ENCODE measurements around the gene KARS1. TPM values are rescaled to one million over a fixed set of nuclear protein-coding genes. Genes with fewer than 3 reads are reported as not detected.

Gene KARS1
- total RNA-seq, 1 experiment from 2014 or later: 181 TPM

DNA sequence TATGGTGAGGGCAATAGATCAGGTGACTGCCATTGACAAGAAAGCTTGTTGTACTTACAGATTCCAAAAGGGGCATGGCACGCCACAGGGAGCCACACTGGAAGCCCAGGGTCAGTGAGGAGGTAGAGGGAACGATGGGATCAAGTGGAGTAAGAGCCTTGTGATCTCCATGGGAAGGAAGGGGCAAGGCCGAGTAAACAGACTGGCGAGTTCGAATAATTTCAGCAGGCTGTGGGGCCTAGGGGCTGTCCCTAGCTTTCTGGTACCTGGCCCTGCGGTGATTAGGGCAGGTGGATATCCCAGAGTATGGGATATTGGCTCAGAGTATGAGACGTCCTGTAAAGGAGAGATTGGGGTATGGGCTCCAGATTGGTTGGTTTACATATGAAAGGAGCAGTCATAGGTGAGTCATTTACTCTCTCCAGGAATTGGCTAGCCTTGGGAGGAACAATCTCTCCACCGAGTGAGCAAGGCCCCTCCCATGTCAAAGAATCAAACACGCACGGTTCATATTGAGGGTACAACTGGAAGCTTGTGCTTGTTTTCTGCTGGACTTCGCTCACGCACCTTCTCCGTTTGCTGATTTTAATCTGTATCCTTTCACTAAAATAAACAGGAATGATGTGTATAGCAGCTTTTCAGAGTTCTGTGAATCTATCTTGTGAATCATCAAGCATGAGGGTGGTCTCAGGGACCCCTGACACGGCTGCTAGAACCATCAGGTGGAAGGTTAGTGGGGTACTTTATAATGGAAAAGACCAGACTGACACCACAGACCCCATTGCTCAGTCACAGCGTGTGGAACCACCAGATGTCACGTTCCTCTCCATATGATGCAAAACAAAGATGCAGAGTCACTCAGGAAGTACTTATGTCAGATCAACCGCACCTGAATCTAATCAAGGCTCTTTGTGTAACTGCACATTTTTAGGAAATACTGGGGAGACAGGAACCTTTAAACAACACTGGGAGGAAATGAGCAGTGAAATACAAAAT, 53.3 kb downstream of the KARS1 start:
- no peaks in the 10 kb centered on the region for H4K20me1 ChIP-seq (ENCODE audit: control insufficient read depth, insufficient read depth, insufficient read length)
- no peaks in the 10 kb centered on the region for H3K27me3 ChIP-seq (ENCODE audit: insufficient read depth, low read length)
- Mint-ChIP-seq H3K4me1 (peaks cover 35 to 39% of the 10 kb centered on the region in 2 experiments), H3K27ac (peak overlapping the region; percentile 24 to 93 (median 56)), H3K27me3 (ENCODE audit: low read depth) (no peaks in the 10 kb centered on the region), H3K36me3 (ENCODE audit: insufficient read depth in 1 of 3, low read depth in 3 of 3) (peaks cover 17 to 22% (median 19%) of the 10 kb centered on the region in 3 experiments), H3K4me3 (peak overlapping the region; percentile 13 to 27), H3K9me3 (peaks cover 2 to 9% of the 10 kb centered on the region in 2 experiments; a peak in 4 of 5 replicates)
- no peak overlapping the region for H2AK5ac ChIP-seq (ENCODE audit: insufficient read length, low read length)
- H3K4me2 ChIP-seq (ENCODE audit: insufficient read depth, insufficient read length, low read length): peak overlapping the region; percentile 66
- H3T11ph ChIP-seq (ENCODE audit: low read length): peak overlapping the region; percentile 39
- H2BK12ac ChIP-seq (ENCODE audit: insufficient read length, low read depth, low read length): no peak overlapping the region
- H2BK5ac ChIP-seq (ENCODE audit: insufficient read length, low read length): no peak overlapping the region
- H3K27ac ChIP-seq (ENCODE audit: insufficient read length, low read depth, low read length): peak overlapping the region; percentile 76
- no peak overlapping the region for H4K91ac ChIP-seq (ENCODE audit: insufficient read length, low read depth, low read length)
- H3K9ac ChIP-seq (ENCODE audit: extremely low read depth, insufficient read length, low read length): peak overlapping the region; percentile 28
- WGBS (ENCODE audit: extremely low coverage, insufficient read length, low lambda C conversion rate): no CpG with 5 or more reads among the region's 17 CpGs
- no peak overlapping the region for H2AFZ ChIP-seq (ENCODE audit: low read length)
- peak; percentile 79 for DNase-seq
- no peak overlapping the region for H3K18ac ChIP-seq (ENCODE audit: insufficient read length, low read depth, low read length)
- TF ChIP-seq, protein P1, sequence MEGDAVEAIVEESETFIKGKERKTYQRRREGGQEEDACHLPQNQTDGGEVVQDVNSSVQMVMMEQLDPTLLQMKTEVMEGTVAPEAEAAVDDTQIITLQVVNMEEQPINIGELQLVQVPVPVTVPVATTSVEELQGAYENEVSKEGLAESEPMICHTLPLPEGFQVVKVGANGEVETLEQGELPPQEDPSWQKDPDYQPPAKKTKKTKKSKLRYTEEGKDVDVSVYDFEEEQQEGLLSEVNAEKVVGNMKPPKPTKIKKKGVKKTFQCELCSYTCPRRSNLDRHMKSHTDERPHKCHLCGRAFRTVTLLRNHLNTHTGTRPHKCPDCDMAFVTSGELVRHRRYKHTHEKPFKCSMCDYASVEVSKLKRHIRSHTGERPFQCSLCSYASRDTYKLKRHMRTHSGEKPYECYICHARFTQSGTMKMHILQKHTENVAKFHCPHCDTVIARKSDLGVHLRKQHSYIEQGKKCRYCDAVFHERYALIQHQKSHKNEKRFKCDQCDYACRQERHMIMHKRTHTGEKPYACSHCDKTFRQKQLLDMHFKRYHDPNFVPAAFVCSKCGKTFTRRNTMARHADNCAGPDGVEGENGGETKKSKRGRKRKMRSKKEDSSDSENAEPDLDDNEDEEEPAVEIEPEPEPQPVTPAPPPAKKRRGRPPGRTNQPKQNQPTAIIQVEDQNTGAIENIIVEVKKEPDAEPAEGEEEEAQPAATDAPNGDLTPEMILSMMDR (conservative IDR thresholded peaks at IDR 0.05): no peak
- no peak overlapping the region for H3K14ac ChIP-seq (ENCODE audit: insufficient read depth, low read length)
- peaks cover 5% of the 10 kb centered on the region; the same call in 1 of the 2 replicates for H3K4me1 ChIP-seq (ENCODE audit: insufficient read depth, low read length)
- no peak overlapping the region for H2BK120ac ChIP-seq (ENCODE audit: low read depth, low read length, poor library complexity, severe bottlenecking)
- no peak overlapping the region for H4K5ac ChIP-seq (ENCODE audit: insufficient read length, low read depth, low read length)
- no peak overlapping the region for H3K23ac ChIP-seq (ENCODE audit: insufficient read length, low read depth, low read length)
- H2BK20ac ChIP-seq (ENCODE audit: low read depth, low read length, poor library complexity, severe bottlenecking): peak overlapping the region; percentile 86
- H3K56ac ChIP-seq (ENCODE audit: insufficient read length, low read depth, low read length): no peak overlapping the region
- H4K8ac ChIP-seq (replicated peaks; ENCODE audit: insufficient read length, low read depth, low read length): no peak overlapping the region
- no peaks in the 10 kb centered on the region for H3K23me2 ChIP-seq (ENCODE audit: insufficient read length, low read depth, low read length, poor library complexity, severe bottlenecking)
- no peak overlapping the region; the same call in 1 of the 2 replicates for H3K4ac ChIP-seq (ENCODE audit: low read depth, low read length)
- no peak overlapping the region for H2BK15ac ChIP-seq (ENCODE audit: low read depth, low read length)
- H3K79me1 ChIP-seq (ENCODE audit: insufficient read depth, low read depth, low read length, poor library complexity, severe bottlenecking): no peaks in the 10 kb centered on the region
- no peaks in the 10 kb centered on the region for H3K9me3 ChIP-seq (ENCODE audit: control insufficient read depth, low read depth, low read length)
- no peaks in the 10 kb centered on the region; the same call in 1 of the 2 replicates for H3K79me2 ChIP-seq (ENCODE audit: insufficient read depth, low read length)

Measured in H9 (cell line).